DND-41 (cell line): ENCODE measurements around the gene DOC2A.

ENCODE experiments used
- EZH2 ChIP-seq: IDR thresholded peaks from 3 replicates; pipeline ENCODE4 v1.6.1; 2012; ENCODE audit warnings: borderline replicate concordance, low read depth, mild to moderate bottlenecking, moderate library complexity, low read length, inconsistent platforms; ENCODE audit not compliant: severe bottlenecking
- TF ChIP-seq, protein P1 (sequence below): IDR thresholded peaks from 2 replicates; pipeline ENCODE4 v1.5.1; 2012; ENCODE audit warnings: borderline replicate concordance, low read length, moderate library complexity, mild to moderate bottlenecking; ENCODE audit not compliant: poor library complexity, severe bottlenecking; ENCODE audit errors: extremely low read depth

DNA sequence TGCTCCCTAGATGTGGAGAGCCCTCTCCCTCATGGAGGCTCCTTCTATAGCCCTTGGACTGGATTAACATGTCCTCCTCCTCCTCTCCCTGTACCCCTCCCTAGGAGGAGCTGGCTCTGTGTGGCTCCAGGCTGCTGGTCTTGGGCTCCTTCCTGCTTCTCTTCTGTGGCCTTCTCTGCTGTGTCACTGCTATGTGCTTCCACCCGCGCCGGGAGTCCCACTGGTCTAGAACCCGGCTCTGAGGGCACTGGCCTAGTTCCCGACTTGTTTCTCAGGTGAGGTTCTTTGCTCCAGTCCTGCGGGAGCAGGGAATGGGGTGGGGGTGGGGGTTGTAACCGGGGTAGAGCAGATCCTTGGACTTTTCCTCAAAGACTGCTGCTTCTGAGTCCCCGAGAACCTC lies 39.5 kb downstream of the DOC2A start:
- TF ChIP-seq, protein P1, sequence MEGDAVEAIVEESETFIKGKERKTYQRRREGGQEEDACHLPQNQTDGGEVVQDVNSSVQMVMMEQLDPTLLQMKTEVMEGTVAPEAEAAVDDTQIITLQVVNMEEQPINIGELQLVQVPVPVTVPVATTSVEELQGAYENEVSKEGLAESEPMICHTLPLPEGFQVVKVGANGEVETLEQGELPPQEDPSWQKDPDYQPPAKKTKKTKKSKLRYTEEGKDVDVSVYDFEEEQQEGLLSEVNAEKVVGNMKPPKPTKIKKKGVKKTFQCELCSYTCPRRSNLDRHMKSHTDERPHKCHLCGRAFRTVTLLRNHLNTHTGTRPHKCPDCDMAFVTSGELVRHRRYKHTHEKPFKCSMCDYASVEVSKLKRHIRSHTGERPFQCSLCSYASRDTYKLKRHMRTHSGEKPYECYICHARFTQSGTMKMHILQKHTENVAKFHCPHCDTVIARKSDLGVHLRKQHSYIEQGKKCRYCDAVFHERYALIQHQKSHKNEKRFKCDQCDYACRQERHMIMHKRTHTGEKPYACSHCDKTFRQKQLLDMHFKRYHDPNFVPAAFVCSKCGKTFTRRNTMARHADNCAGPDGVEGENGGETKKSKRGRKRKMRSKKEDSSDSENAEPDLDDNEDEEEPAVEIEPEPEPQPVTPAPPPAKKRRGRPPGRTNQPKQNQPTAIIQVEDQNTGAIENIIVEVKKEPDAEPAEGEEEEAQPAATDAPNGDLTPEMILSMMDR = no peak
- TF ChIP-seq EZH2 = no peak
